ENCODE measurements around the gene IGFN1.

DNA sequence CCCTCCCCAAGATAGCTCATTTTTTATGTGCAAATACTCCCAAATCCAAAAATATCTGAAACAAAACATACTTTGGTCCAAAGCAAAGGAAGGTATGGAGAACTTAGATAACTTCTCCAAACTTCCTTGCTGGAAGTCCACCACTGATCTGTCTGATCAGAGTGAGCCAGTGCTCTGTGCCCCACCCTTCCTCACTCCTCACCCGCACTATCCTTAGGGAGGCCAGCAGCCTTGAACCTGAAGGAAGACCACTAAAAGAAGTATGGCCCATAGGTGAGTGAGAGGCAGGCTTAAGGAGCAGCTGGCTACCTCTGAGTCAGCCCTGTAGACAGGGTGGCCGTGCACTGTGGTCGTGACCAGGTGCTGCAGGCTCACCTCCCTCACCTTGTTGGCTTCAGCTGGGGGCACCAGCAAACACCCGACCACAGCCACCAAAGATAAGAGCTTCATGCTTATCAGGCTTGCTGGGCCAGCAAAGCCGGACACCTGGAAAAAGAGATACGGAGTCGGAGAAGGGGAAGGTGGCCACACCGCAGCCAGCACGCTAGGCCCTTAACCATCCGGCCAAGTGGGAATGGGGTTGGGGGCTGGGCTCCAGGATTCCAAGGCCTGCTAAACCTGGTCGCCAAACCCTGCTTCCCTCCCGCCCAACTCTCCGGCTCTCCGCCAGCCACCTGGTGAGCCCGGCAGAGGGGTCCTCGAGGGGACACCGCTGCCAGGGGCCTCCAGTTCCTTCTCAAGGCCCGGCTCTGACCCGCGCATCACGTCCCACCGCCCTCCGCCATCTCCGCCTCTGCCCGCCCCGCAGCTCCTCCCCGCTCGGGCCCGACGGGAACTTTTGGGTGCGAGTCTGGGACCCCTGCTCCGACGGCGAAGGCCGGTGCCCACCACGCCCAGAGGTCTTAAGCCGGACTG is 36.9 kb upstream of the IGFN1 start:
- TF ChIP-seq, protein P1, sequence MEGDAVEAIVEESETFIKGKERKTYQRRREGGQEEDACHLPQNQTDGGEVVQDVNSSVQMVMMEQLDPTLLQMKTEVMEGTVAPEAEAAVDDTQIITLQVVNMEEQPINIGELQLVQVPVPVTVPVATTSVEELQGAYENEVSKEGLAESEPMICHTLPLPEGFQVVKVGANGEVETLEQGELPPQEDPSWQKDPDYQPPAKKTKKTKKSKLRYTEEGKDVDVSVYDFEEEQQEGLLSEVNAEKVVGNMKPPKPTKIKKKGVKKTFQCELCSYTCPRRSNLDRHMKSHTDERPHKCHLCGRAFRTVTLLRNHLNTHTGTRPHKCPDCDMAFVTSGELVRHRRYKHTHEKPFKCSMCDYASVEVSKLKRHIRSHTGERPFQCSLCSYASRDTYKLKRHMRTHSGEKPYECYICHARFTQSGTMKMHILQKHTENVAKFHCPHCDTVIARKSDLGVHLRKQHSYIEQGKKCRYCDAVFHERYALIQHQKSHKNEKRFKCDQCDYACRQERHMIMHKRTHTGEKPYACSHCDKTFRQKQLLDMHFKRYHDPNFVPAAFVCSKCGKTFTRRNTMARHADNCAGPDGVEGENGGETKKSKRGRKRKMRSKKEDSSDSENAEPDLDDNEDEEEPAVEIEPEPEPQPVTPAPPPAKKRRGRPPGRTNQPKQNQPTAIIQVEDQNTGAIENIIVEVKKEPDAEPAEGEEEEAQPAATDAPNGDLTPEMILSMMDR (IDR thresholded peaks at IDR 0.05): no peak
- TF ChIP-seq POLR2A (IDR thresholded peaks at IDR 0.05): no peak
